ENCODE data around the gene RHBDD3. TPM values are rescaled to one million over a fixed set of nuclear protein-coding genes. Genes with fewer than 3 reads are reported as not detected.

Gene RHBDD3
- total and polyA plus RNA-seq, 2 experiments from 2014 or later, result 55.0 to 115 TPM

GRCh38 chr22:29253561-29254285 lies 14.1 kb downstream of the RHBDD3 start:
- H3K27me3 Mint-ChIP-seq (ENCODE audit: insufficient read depth, low read depth, poor library complexity), result peaks cover 10% of the 10 kb centered on the region
- Histone ChIP-seq H3F3A (replicated peaks; ENCODE audit: low read depth) (no peaks in the 10 kb centered on the region), H3K27ac (ENCODE audit: low read depth) (no peak overlapping the region), H3K36me3 (ENCODE audit: insufficient read depth) (no peaks in the 10 kb centered on the region), H3K9me2 (ENCODE audit: insufficient read depth) (no peaks in the 10 kb centered on the region), H3K27me3 (ENCODE audit: insufficient read depth) (no peaks in the 10 kb centered on the region), H3K4me2 (no peak overlapping the region), H3K4me3 (no peak overlapping the region), H4K20me1 (replicated peaks; ENCODE audit: insufficient read depth) (no peaks in the 10 kb centered on the region), H3K79me2 (replicated peaks; ENCODE audit: insufficient read depth) (no peaks in the 10 kb centered on the region), H3K4me1 (ENCODE audit: insufficient read depth) (peaks cover 5% of the 10 kb centered on the region; the same call in 1 of the 2 replicates), H2AFZ (no peak overlapping the region)
- no peaks in the 10 kb centered on the region; the same call in 2 of the 3 replicates for H3K9me3 Mint-ChIP-seq
- TF ChIP-seq, protein P1, sequence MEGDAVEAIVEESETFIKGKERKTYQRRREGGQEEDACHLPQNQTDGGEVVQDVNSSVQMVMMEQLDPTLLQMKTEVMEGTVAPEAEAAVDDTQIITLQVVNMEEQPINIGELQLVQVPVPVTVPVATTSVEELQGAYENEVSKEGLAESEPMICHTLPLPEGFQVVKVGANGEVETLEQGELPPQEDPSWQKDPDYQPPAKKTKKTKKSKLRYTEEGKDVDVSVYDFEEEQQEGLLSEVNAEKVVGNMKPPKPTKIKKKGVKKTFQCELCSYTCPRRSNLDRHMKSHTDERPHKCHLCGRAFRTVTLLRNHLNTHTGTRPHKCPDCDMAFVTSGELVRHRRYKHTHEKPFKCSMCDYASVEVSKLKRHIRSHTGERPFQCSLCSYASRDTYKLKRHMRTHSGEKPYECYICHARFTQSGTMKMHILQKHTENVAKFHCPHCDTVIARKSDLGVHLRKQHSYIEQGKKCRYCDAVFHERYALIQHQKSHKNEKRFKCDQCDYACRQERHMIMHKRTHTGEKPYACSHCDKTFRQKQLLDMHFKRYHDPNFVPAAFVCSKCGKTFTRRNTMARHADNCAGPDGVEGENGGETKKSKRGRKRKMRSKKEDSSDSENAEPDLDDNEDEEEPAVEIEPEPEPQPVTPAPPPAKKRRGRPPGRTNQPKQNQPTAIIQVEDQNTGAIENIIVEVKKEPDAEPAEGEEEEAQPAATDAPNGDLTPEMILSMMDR (conservative IDR thresholded peaks at IDR 0.05; ENCODE audit: low read depth in 2 of 2), result peak; percentile 17 to 52; a peak in 3 of 4 replicates
- no peak for TF ChIP-seq ZNF114 (CRISPR knock-in tag; IDR thresholded peaks at IDR 0.05)
- H3K4me1 Mint-ChIP-seq, result no peaks in the 10 kb centered on the region; the same call in 2 of the 3 replicates
- peak; percentile 49 for DNase-seq (ENCODE audit: low spot score)
- no peaks in the 10 kb centered on the region; the same call in 2 of the 3 replicates for H3K36me3 Mint-ChIP-seq (ENCODE audit: low read depth)
- H3K27ac Mint-ChIP-seq, result no peak overlapping the region
- no peak overlapping the region; the same call in 2 of the 3 replicates for H3K4me3 Mint-ChIP-seq
- peak; percentile 53 for ATAC-seq

DNA sequence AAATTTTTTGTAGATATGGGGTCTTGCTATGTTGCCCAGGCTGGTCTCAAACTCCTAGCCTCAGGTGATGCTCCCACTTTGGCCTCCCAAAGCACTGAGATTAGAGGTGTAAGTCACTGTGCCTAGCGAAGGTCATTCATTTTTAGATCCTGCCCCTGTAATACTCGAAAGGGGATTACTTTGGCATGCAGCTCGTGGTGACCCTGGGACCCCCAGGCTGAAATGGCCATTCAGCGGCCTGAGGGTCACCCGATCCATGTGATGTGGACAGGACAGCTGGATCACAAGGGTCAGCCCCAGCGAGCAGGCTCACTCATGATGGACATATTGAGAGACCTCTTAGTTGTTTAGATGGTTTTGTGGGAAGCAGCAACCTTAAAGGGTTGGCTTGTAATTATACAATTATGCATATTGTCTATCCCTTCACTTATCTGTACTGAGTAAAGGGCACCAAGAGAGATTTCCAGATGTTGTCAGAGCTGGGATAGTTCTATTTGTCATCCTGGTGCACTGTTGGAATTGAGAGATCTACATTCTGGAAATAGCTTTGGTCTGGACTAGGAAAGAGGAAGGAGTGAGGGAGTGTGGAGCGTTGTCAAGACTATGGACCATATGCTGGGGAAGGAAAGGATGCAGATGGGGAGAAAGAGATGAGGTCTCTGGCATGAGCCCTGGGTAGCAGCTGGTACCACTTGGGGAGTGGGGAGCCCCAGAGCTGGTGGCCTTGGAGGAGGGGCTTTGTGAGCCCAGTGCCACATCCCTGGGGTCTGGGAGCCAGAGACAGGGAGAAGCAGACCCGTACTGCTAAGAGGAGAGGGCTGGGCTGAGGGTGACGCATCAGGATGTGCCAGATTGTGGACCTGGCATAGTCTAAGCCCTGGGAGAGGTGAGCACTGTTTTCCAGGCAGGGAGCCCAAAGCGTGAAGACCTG lies 15.5 kb downstream of the RHBDD3 start:
- Mint-ChIP-seq H3K9me3 (no peaks in the 10 kb centered on the region; the same call in 2 of the 3 replicates), H3K36me3 (ENCODE audit: low read depth) (no peaks in the 10 kb centered on the region; the same call in 2 of the 3 replicates), H3K4me1 (no peaks in the 10 kb centered on the region; the same call in 2 of the 3 replicates), H3K4me3 (no peak overlapping the region), H3K27ac (no peak overlapping the region), H3K27me3 (ENCODE audit: insufficient read depth, low read depth, poor library complexity) (peaks cover 8% of the 10 kb centered on the region)
- no peaks in the 10 kb centered on the region for H3K9me2 ChIP-seq (ENCODE audit: insufficient read depth)
- H3K36me3 ChIP-seq (ENCODE audit: insufficient read depth), result no peaks in the 10 kb centered on the region
- no peak overlapping the region for H3K4me2 ChIP-seq
- TF ChIP-seq, protein P2, sequence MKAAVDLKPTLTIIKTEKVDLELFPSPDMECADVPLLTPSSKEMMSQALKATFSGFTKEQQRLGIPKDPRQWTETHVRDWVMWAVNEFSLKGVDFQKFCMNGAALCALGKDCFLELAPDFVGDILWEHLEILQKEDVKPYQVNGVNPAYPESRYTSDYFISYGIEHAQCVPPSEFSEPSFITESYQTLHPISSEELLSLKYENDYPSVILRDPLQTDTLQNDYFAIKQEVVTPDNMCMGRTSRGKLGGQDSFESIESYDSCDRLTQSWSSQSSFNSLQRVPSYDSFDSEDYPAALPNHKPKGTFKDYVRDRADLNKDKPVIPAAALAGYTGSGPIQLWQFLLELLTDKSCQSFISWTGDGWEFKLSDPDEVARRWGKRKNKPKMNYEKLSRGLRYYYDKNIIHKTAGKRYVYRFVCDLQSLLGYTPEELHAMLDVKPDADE (IDR thresholded peaks at IDR 0.05), result no peak
- no peak overlapping the region for H3K27ac ChIP-seq (ENCODE audit: low read depth)
- DNase-seq (ENCODE audit: low spot score) (no peak), ATAC-seq (no peak)
- no peaks in the 10 kb centered on the region for H3K27me3 ChIP-seq (ENCODE audit: insufficient read depth)
- no peaks in the 10 kb centered on the region for H3F3A ChIP-seq (replicated peaks; ENCODE audit: low read depth)
- H3K4me3 ChIP-seq, result no peak overlapping the region
- no peaks in the 10 kb centered on the region for H3K79me2 ChIP-seq (replicated peaks; ENCODE audit: insufficient read depth)
- H2AFZ ChIP-seq, result no peak overlapping the region
- H4K20me1 ChIP-seq (replicated peaks; ENCODE audit: insufficient read depth), result no peaks in the 10 kb centered on the region
- no peaks in the 10 kb centered on the region; the same call in 1 of the 2 replicates for H3K4me1 ChIP-seq (ENCODE audit: insufficient read depth)
